Measurements from ENCODE around the gene OSCP1.

The OSCP1 gene

GRCh38 chr1:36380782-36381181, 69.5 kb downstream of the OSCP1 start:
- no peak for DNase-seq (ENCODE audit: extremely low spot score)
- POLR2A ChIA-PET = no interaction called here
- CTCF ChIA-PET = interaction anchor here (1.0 to 4.2 kb wide), 4 partner anchors 12 to 57 kb away, joined by 3 to 25 read pairs (median 7); partner anchors contain the start of gene EVA1B
- TF ChIP-seq CTCF (IDR thresholded peaks at IDR 0.05; ENCODE audit: control extremely low read depth, extremely low read depth, low read depth, missing control alignments) = no peak

- ChIA-PET CTCF (interaction anchor here (1.0 to 4.2 kb wide), 3 partner anchors 11 to 40 kb away, joined by 3 to 25 read pairs (median 4); no protein-coding TSS in a partner anchor), POLR2A (no interaction called here)
- DNase-seq (ENCODE audit: extremely low spot score) = no peak
- TF ChIP-seq CTCF (IDR thresholded peaks at IDR 0.05; ENCODE audit: control extremely low read depth, extremely low read depth, low read depth, missing control alignments) = no peak
Measured at GRCh38 chr1:36380143-36380619, 70.1 kb downstream of the OSCP1 start.

DNA sequence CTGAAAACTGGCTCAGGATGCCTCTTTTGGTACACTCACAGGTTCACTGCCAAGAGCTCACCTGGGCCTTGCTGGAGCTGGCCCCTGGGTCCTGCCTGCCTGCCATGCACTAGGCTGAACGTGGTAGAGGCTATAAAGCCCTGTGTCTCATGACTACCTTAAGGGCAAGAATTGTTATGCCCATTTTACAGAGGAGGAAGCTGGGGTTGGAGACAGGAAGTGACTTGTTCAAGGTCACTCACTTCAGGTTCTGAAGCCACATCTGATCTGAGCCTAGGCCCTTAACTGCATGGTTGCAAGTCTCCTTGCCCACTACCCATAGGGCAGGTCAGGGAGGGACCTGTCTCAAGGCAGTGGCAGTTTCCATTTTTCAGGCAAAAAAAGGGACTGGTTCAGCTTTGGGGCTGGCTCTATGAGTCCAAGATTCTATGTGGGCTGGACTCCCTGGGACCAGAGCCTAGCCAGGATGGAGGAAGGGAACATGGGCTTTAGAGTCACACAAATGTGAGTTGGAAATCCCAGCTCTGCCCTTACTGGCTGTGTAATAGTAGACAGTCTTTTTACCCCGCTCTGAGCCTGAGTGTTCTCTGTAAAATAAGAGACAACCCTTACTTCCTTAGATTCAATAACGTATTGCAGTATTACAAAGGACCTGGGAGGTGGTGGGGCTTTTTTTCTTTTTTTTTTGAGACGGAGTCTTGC, 72.3 kb downstream of the OSCP1 start:
- no peak for DNase-seq (ENCODE audit: extremely low spot score)
- TF ChIP-seq CTCF (IDR thresholded peaks at IDR 0.05; ENCODE audit: control extremely low read depth, extremely low read depth, low read depth, missing control alignments) = no peak
- CTCF ChIA-PET = interaction anchor here (1.3 to 3.4 kb wide), 2 partner anchors 9 to 21 kb away, joined by 4 to 16 read pairs; no protein-coding TSS in a partner anchor
- POLR2A ChIA-PET = interaction anchor here (1.3 to 1.9 kb wide), 2 partner anchors 9 to 71 kb away, joined by 3 to 9 read pairs; no protein-coding TSS in a partner anchor

GRCh38 chr1:36372617-36373016, 77.6 kb downstream of the OSCP1 start:
- POLR2A ChIA-PET = interaction anchor here (1.2 kb wide), 1 partner anchor 12 kb away, joined by 3 read pairs; no protein-coding TSS in a partner anchor
- no peak for TF ChIP-seq CTCF (IDR thresholded peaks at IDR 0.05; ENCODE audit: control extremely low read depth, extremely low read depth, low read depth, missing control alignments)
- CTCF ChIA-PET = interaction anchor here (0.8 to 2.3 kb wide), 4 partner anchors 30 to 223 kb away, joined by 3 to 9 read pairs (median 5); partner anchors contain the start of gene TRAPPC3
- no peak for DNase-seq (ENCODE audit: extremely low spot score)

DNA sequence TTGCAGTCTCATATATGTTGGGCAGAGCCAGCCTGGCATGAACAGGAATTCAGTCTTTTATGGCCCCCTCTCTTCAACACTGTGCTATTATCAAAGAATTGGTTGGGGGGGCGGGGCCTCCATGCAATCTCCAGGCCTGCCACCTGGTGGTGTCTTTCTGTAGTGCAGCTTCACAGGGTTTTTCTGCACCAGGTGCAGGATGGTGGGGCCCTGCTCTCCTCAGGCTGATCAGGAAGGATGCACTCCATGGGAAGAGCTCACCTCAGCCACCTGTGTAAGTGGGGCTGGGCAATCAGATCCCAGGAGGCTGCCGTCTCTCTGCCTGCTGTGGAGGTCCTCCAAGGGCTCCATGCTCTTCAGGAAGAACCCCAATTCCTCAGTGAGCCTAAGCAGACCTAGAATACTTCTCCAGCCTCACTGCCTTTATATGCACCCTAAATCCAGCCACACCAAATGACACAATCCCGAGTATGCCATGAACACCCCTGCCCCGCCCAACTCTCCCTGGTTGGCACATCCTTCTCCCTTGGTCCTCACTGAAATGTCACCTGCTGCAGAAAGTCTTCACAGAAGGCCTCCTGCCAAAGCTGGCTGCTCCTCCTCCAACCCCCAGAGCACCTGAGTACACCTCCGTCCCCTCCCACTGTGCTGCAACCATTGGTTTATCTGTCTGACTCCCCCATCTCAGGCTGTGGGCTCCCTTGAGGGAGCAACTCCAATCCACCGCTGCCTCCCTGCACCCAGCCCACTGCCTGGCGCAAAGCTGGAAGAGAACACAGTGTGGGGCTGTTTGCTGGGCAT, 81.0 kb downstream of the OSCP1 start:
- POLR2A ChIA-PET = no interaction called here
- peak; percentile 91 for TF ChIP-seq CTCF (IDR thresholded peaks at IDR 0.05; ENCODE audit: control extremely low read depth, extremely low read depth, low read depth, missing control alignments)
- CTCF ChIA-PET = interaction anchor here (0.7 to 4.8 kb wide), 23 partner anchors 8 to 237 kb away, joined by 3 to 63 read pairs (median 8); partner anchors contain the start of genes EVA1B, SH3D21, STK40 and TRAPPC3
- peak; percentile 85 for DNase-seq (ENCODE audit: extremely low spot score)
